Retinal pigment epithelial cell (primary cell): ENCODE data around the gene GINS1.

Experiments used
- DNase-seq: peaks from one replicate; pipeline ENCODE4 v3.0.0-alpha.2; 2010; ENCODE audit warnings: low read depth
- H3K4me3 ChIP-seq: 2 replicates; pipeline ENCODE4 v1.5.1; 2011; ENCODE audit warnings: mild to moderate bottlenecking, low read length, control low read depth, moderate library complexity
- CTCF ChIP-seq: conservative IDR thresholded peaks from 2 replicates; pipeline ENCODE4 v1.5.1; 2011; ENCODE audit warnings: low read depth, low read length, control low read depth, inconsistent platforms

GINS1 gene

GRCh38 chr20:25484224-25484846 lies 76.9 kb downstream of the GINS1 start:
- no peak overlapping the region for H3K4me3 ChIP-seq
- no peak for TF ChIP-seq CTCF
- DNase-seq: no peak

- no peak for TF ChIP-seq CTCF
- DNase-seq: no peak
- no peak overlapping the region for H3K4me3 ChIP-seq
Observed at GRCh38 chr20:25484911-25485511, 77.5 kb downstream of the GINS1 start.

- DNase-seq: no peak
- no peak for TF ChIP-seq CTCF
- H3K4me3 ChIP-seq: no peak overlapping the region
Observed at GRCh38 chr20:25485872-25486271, 78.4 kb downstream of the GINS1 start.

GRCh38 chr20:25486377-25486776 lies 78.9 kb downstream of the GINS1 start:
- no peak overlapping the region for H3K4me3 ChIP-seq
- TF ChIP-seq CTCF: no peak
- DNase-seq: no peak

- no peak for DNase-seq
- no peak overlapping the region for H3K4me3 ChIP-seq
- TF ChIP-seq CTCF: no peak
Observed at GRCh38 chr20:25487306-25487705, 79.8 kb downstream of the GINS1 start.

- H3K4me3 ChIP-seq: no peak overlapping the region
- DNase-seq: no peak
- no peak for TF ChIP-seq CTCF
Observed at GRCh38 chr20:25487975-25488374, 80.5 kb downstream of the GINS1 start.

- no peak for DNase-seq
- TF ChIP-seq CTCF: no peak
- no peak overlapping the region for H3K4me3 ChIP-seq
Observed at GRCh38 chr20:25489221-25489871, 81.9 kb downstream of the GINS1 start.
